Adipose tissue (tissue), 3 donors: Measurements from ENCODE around the gene UBE2D2. TPM values are rescaled to one million over a fixed set of nuclear protein-coding genes. Genes with fewer than 3 reads are reported as not detected.
"Not testable (repeated sequence)": the region's sequence is repeated elsewhere in the genome, so short reads cannot be mapped to it uniquely, and the experiment has no call there.

Experiments used
- H3K27ac ChIP-seq: one replicate; pipeline ENCODE4 v1.5.1; 2013; ENCODE audit warnings: low read depth, low read length
- WGBS, 3 donors: extraction: QIAGEN DNeasy Blood & Tissue Kit; methylation state at CpG; one replicate each; pipeline ENCODE4 v1.1.7; 2013; 5-methylcytosine and 5-hydroxymethylcytosine counted together
- polyA plus RNA-seq, 3 donors: library from polyadenylated mRNA; stranded (reverse); fragments of 200-250 nt; gene quantifications; one replicate each; pipeline ENCODE4 v1.2.3, GENCODE V29; 2013
- donor health status: healthy with polysubstance abuse.
- donor health status: Bipolar disorder and iron deficiency.
- donor health status: healthy.

Gene UBE2D2
- polyA plus RNA-seq, 3 donors = 49.3 to 71.6 (median 68.6) TPM

DNA sequence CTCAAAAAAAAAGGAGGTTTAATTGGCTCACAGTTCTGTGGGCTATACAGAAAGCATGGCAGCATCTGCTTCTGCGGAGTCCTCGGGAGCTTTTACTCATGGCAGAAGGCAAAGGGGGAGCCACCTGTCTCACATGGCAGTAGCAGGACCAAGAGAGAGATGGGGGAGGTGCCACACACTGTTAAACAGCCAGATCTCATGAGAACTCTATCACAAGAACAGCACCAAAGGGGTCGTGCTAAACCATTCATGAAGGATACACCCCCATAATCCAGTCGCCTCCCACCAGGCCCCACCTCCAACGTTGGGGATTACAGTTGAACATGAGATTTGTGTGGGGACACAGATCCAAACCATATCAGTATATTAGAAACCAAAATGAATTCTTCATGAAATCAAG, 58.7 kb downstream of the UBE2D2 start:
- 78 to 85% (median 81%) methylated on average over 5 of the region's 5 CpGs for WGBS, 3 donors

DNA sequence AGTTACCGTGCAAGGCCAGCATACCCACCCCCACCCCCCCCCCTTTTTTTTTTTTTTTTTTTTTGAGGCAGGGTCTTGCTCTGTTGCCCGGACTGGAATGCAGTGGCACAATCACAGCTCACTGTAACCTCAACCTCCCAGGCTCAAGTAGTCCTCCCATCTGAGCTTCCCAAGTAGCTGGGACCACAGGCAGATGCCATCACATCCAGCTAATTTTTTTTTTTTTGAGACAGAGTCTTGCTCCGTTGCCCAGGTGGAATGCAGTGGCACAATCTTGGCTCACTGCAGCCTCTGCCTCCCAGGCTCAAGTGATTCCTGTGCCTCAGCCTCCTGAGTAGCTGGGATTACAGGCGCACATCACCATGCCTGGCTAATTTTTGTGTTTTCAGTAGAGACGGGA, 64.3 kb downstream of the UBE2D2 start:
- WGBS, 3 donors = 95 to 98% (median 95%) methylated on average over 5 of the region's 5 CpGs
- H3K27ac ChIP-seq = not testable (repeated sequence)

More for the DNA sequence above, 58.7 kb downstream of the UBE2D2 start:
- no peak overlapping the region for H3K27ac ChIP-seq

DNA sequence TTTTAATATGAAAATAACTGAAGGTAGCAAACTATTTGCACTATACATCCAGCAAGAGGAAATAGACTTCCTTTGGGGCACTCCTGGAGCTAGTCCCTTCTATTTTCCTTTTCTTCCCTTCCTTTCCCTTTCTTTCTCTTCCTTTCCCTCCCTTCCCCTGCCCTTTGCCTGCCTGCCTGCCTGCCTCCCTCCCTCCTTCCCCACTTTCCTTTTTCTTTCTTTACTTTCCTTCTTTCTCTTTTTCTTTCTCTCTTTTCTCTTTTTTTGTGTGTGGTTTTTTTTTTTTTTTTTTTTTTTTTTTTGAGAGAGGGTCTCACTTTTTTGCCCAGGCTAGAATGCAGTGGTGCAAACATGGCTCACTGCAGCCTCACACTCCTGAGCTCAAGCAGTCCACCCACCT, 69.7 kb downstream of the UBE2D2 start:
- H3K27ac ChIP-seq = no peak overlapping the region

DNA sequence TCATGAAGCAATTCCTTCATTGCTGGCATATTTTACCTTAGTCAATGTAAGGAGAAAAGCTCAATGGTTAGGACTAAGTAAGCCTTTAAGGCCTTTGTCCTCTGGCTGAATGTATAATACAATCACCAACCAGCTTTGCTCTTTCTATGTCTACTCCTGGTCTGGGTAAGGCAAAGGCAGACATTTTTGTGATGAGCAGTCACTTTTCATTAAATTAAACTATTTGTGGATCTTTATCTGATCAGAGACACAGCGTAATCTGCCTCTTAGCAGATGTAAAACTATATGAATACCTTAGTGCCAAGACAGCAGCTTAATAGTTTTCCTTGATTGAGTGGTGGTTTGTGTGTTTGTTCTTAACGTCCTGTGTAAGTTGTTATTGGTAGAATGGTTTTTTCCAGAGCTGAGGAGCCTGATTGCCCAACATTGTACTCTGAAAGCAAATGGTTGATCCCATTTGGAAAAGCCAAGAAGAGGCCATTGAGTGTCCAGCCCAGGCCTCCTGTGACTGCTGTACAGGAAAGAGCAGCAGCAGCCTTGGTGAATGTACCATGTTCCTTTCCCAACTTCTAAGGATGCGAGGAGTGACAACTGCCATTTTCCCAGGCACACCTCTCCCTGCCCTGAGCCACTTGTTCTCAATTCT, 70.5 kb downstream of the UBE2D2 start:
- 75 to 80% (median 79%) methylated on average over 3 of the region's 3 CpGs for WGBS, 3 donors
- no peak overlapping the region for H3K27ac ChIP-seq

DNA sequence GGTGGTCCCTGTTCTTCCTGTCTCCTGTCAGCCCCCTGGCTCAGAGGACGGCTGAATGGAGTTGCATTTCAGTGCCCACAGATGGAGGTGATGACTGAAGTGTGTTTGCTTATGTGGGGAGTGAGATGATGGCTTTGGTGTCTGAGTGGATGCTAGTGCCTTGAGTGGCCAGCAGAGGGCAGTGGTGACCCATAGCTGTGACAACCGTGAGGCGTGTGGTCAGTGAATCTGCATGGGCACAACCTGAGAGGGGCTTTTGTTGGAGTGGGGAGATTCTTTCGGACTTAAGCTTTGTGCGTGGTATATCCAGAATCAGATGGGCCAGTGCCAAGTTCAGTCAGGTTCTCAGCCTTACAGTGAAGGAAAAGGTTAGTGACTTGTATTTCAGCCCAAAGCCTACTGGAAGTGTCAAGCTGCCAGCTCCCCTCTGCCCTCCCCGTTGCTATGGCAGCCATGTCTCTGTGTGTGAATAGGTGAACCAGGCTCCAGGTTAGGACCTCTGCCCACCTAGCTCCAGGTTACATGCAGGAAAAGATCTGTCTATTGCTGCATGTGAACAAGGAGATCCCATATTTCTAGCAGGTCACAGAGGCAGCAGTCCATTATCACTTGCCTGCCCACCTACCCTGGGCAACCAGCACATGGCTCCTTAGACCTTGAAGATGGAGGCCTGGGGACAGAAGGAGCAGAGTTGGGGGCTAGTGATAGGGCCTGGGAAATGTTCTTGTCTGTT, 72.3 kb downstream of the UBE2D2 start:
- WGBS, 3 donors = 4 to 10% (median 8%) methylated on average over 6 of the region's 6 CpGs
- no peak overlapping the region for H3K27ac ChIP-seq

DNA sequence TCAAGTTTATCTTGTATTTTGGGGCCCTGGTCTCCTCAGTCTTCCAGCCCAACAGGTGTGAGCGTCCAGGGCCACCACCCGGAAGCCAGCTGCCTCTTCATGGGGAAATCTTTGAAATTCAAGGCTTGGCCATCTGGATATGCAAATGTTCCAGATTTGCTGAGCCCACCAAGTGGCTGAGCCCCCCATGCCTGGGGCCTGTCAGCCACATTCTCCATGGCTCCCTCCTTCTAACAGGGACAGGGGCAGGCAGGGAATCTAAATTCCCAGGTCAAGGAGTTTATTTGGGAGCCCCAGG, 72.8 kb downstream of the UBE2D2 start:
- no peak overlapping the region for H3K27ac ChIP-seq
- 83 to 91% (median 87%) methylated on average over 2 of the region's 2 CpGs for WGBS, 3 donors

DNA sequence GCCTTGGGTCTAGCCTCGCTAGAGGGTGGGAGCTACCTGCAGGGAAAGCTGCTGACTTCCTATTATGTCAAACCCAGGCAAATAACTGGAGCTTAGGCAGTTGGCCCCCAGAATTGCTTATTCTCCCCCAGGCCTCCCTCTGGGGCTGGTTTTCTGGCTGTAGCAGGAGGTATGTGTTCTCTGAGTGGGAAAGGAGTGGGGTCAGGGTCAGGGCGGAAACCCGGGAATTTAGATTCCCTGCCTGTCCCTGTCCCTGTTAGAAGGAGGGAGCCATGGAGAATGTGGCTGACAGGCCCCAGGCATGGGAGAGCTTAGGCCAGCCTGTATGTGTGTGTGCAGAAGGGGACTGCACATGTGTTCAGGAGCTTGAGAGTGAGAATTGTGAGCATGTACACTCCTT, 73.4 kb downstream of the UBE2D2 start:
- 74 to 87% (median 79%) methylated on average over 3 of the region's 3 CpGs for WGBS, 3 donors

DNA sequence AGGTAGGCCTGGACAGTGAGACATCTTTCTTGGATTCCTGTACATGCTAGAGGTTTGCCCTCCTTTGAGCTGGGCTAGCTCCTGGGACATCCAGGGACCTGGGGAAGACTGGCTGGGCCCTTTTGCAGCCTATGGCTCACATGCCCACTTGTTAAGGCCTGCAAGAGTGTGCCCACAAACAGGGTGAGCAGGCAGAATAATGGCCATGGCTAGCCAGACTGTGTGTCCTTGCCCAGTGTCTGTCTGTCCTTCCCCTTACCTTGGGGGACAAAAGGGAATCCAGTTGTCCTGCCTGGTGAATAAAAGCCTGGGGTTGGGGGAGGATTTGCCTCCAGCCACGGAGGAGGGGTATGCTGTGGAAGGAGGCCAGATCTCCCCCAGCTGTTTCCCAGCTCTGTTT, 74.1 kb downstream of the UBE2D2 start:
- no peak overlapping the region for H3K27ac ChIP-seq
- WGBS, 3 donors = 31 to 71% (median 58%) methylated on average over 1 of the region's 1 CpG

More for the DNA sequence above, 73.4 kb downstream of the UBE2D2 start:
- no peak overlapping the region for H3K27ac ChIP-seq

DNA sequence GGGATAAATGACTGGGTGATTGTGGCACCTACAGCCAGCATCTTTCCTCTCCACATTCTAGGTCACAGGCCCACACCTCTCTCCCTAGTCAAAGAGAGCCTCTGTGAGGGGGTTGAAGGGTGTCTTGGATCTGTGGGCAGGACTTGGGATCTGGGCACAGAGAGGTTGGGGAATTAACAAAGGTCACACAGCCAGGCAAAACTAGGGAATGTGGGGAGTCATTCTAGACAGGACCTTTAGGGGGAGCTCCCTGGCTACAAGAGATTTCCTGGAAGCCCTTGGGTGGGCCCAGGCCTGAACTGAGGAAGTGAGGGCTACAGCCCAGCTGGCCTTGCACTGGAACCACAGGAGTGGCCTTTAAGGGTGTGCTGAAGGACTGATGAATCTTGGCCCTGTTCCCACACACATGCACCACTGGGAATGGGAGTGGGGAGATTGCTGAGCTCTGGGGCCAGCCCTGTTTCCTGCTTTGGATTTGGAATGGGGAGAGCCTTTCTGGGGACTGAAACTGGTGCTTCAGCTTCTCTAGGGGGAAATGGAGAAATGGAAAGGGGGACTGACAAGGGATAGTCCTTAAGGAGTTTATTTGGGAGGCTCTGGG, 74.6 kb downstream of the UBE2D2 start:
- no peak overlapping the region for H3K27ac ChIP-seq

DNA sequence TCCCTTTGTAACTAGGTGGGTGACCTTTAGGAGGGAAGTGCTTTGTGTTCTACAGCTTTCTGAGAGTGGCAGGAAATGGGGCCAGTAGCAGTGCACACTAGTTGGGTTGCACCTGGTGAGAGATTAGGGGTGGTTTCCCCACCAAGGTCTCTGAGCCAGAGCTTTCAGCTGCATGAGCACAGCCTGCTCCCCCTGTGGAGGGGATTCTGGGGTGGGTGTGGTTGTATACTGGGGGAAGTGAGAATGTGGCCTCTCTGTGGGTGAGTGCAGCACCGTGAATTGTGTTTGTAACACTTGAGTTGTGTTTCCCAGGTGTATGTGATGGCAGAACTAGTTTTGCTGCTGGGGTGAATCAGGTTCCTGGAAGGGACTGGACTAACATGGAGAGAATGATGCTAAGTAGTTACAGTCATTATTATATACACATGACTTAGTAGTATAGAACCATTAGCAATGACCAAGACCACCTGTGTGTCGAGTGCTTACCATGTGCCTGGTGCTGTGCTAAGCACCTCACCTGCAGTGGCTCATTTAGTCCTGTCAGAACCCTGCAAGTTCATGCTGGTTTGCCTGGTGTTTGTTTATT, 75.2 kb downstream of the UBE2D2 start:
- WGBS, 3 donors = 34 to 50% (median 35%) methylated on average over 2 of the region's 2 CpGs

DNA sequence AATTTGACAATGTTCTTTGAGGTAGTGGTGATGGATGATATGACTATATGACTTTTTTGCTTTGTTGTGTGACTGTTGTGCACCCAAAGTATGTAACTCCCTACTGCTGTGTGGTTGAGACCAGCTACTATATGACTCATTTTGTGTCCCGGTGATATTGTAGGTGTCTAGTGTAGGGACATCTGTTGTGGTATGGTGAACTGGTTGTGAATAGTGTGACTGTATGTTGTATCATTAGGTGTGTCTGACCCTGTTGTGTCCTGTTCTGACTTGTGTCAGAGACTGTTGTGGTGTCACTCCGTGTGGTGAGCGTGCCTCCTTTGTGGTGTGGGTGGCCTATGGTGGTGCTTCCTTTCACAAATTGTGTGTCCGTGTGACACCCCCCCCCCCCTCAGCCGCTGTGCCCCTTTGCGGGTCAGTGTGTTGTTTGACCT, 75.9 kb downstream of the UBE2D2 start:
- no peak overlapping the region for H3K27ac ChIP-seq
- whole genome bisulfite sequencing, 3 donors = 2 to 9% (median 6%) methylated on average over 5 to 6 of the region's 6 CpGs

More for the DNA sequence above, 75.2 kb downstream of the UBE2D2 start:
- H3K27ac ChIP-seq = no peak overlapping the region

DNA sequence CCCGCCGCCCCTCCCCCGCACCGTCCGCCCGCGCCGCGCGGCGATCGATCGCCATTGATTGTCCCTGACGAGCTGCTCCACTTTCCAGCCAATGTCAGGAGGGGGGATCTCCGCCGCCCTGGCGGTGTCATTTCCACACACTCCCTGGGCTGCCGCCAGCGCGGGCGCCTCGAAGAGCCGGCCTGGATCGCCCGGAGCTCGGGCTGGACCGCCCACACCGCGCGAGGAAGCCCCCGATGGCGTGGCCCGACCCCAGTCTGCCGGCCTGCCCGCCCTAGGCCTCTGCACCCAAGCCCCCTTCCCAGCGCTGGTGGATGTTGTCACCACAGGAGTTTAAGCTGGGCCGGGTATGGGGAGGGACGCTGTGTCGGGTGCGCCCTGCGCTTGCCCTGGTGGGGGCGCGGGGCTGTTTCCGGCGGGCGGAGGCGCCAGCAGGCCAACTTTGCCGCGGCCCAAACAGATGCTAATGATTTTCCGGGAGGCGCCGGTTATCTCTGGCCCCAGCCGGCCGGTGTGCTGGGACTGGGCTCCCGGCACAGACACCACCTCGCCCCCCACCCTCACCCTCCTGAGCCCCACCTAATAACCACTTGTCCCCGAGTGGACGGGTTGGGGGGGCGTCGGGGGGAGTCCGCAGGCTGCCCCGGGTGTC, 76.4 kb downstream of the UBE2D2 start:
- WGBS, 3 donors = 0 to 1% (median 1%) methylated on average over 60 to 62 of the region's 62 CpGs

DNA sequence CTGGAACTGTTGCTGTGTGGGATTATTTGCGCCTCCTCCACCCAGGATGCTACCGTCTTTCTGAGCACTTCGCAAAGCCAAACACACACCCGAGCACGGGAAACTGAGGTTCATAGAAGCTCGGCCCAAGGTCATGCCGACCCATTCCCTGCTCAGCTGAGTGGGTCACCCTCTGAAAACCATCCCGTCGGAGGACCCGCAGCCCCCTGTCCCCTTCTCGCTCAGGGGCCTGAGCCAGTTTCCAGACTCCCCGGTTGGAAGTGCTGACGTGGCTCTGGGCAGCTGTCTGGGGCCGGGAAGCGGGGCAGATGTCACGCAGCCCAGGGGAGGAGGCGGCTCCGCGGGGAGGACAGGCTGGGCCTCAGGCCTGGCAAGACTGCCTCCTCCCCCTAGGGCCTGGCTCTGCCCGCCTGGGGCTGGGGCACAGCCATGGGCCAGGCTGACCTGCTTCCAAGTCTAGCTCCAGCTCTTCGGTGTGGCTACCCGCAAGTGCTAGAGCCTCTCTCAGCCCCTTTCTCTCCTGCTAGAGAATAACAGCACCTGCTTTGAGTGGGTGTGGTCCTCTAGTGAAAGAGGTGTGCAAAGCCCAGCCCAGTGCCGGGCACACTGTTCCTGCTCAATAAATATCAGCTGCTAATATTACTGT, 77.1 kb downstream of the UBE2D2 start:
- 2 to 6% (median 4%) methylated on average over 22 to 23 of the region's 23 CpGs for WGBS, 3 donors
- peak overlapping the region; percentile 83 for H3K27ac ChIP-seq

More for the DNA sequence above, 76.4 kb downstream of the UBE2D2 start:
- H3K27ac ChIP-seq = peak overlapping the region; percentile 83

DNA sequence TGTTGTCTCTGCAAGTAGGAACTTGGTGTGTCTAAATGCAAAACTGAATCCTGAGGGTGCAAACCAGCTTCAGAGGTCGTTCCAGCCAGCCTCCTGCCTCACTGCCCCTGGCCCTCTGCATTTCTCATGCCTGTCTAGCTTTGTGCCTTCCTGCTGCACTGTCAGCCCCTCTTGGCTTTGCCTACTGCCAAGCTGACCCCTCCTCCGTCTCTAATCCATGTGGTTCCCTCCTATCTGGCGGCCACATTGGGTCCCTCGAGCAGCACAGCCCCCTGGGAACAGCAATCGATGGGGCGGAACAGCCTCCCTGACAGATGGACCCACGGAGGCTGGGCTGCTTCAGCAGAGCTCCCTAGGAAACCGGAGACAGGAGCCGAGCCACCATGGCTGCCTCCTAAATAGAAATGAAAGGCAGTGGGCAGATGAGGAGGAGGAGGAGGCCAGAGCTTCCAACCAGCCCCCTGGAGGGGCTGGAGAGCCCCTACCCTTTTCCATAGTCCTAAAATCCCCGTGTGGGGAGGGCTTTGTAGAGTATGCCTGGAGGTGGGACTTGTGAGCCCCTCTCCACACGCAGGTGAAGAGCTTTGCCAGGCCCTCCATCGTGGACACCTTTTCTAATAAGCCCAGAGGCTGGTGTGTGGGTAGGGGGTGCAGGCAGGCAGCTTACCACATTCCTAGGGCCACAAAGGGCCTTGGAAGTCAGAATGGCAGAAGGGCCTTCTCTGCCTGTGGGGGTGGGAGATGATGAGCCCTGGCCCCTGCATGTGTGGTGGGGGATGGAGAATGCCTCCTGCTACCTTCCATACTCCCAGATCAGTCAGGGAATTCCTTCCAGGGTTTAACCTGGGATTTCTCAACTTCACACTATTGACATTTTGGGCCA, 77.8 kb downstream of the UBE2D2 start:
- 36 to 75% (median 65%) methylated on average over 12 of the region's 12 CpGs for WGBS, 3 donors
- H3K27ac ChIP-seq = no peak overlapping the region

DNA sequence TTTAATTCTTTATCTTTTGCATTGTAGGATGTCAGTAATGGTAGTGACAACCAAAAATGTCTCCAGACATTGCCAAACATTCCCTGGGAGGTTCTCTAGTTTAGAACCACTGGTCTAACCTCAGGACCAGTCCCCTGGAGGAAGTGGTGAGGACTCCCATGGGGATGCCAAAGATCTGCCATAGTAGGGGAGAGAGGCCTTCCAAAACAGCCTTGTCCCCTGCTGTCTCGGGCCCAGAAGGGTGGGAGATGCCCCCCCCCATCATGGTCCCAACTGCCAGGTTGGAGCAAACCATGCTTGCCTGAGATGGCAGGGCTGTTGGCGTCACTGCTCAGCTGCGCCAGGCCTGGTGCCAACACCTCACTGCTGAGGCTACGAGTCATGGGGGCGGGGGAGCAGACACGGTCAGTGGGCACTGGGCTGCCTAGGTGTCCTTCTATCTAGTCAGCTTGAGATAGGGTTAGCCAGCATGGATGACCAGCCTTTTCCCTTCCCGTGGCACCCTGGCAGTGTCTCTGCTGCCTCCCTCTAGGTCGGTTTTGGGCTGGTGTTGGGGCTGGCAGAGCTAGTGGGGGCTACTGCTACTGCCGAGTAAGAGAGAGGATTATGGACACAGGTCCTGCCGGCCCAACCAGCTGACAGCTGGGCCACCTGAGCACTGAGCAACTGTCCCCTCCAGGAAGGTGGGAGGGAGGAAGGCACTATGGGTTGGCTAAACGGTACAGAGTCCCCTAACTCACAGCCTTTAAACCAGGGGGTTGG, 78.7 kb downstream of the UBE2D2 start:
- 44 to 88% (median 85%) methylated on average over 11 of the region's 11 CpGs for WGBS, 3 donors
- H3K27ac ChIP-seq = no peak overlapping the region

DNA sequence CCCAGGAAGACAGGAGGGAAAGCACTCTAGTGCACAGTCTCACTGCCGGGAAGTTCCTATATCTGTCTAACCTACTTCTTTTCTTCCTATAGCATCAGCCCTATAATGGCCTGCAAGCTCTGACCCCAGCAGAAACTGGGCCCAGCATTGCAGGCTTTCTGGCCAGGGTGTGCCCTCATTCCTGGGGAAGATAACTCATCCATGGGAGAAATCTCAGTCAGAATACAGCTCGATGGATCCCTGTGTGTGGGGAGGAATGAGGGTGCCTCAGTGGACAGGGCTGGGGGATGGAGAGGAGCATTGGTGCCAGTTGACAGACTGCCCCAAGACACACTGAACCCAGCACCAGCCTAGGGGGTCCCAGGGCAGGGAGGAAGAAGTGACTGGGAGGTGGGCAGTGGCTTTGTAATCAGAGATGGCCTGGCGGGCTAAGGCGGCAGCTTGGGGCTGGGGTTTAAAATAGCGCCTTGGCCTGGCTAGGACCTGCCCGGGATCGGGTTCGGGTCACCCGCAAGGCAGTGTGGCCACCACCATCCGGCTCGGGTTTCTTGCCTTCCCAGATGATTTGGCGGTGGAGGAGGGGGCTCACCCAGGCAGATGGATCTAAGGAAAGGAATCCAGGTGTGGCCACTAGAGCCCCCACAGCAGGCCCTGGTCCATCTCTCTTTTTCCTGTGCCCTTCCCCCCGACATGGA, 79.4 kb downstream of the UBE2D2 start:
- no peak overlapping the region for H3K27ac ChIP-seq
- WGBS, 3 donors = 89 to 93% (median 91%) methylated on average over 13 of the region's 13 CpGs
